GM21576 (cell line): ENCODE measurements around the gene CEP290.
A peak's percentile ranks its signal among the peaks of the same experiment; 100 is the strongest.
"Not testable (repeated sequence)": the region's sequence is repeated elsewhere in the genome, so short reads cannot be mapped to it uniquely, and the experiment has no call there.

Source experiments
- ATAC-seq: cut with Tn5 transposase; IDR thresholded peaks from one replicate; pipeline ENCODE4 v1.9.1; 2021; ENCODE audit warnings: mild to moderate bottlenecking, moderate library complexity; ENCODE audit not compliant: unreplicated experiment

The CEP290 gene

DNA sequence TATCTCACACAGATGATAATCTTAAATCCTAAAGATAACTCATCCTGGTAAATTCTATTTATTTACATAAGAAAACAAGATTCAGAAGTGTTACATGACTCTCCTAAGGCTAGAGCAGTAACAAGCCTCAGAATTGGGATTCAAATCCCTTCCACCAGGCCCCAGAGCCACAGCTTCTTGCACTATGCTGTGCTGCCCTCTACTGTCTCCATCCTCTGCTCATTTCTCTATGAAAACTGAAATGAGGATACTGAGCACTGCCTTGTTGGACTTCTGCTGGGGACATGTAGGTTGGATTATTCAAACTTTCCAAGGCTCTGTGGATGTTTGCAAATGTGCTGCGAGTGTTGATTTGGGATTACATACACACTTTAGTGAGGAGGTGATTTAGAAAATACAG is 89.2 kb downstream of the CEP290 start:
- ATAC-seq, result peak; percentile 85

DNA sequence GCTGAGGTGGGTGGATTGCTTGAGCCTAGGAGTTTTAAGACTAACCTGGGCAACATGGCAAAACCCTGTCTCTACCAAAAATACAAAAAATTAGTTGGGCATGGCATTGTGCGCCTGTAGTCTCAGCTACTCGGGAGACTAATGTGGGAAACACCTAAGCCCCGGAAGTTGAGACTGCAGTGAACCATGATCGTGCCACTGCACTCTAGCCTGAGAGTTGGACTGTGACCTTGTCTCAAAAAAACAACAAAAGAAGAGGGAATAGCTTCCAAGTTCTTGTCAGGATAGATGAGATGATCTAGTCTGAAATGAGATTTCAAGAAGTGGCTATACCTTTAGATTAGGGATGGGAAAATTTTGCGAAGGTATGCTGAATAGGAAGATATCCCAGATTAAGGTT is 97.9 kb downstream of the CEP290 start:
- no peak for ATAC-seq

DNA sequence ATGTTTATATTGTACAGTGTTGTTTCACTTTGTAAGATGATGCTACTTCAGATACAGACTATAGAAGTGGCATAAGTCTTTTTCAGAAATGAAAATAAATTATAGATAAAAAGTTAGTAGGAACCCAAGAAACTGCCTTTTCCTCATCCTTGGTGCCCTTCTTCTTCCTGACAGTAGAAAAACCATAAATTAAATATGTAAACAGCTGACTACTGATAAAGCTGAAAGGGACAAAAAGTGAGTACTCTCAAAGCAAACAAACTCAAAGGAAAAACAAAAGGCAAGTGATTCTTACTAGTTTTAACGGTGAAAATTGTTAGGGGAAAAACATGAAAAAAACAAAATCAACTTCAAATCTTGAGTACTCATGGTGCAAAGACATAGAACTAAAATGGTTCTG is 104.1 kb downstream of the CEP290 start:
- no peak for ATAC-seq

DNA sequence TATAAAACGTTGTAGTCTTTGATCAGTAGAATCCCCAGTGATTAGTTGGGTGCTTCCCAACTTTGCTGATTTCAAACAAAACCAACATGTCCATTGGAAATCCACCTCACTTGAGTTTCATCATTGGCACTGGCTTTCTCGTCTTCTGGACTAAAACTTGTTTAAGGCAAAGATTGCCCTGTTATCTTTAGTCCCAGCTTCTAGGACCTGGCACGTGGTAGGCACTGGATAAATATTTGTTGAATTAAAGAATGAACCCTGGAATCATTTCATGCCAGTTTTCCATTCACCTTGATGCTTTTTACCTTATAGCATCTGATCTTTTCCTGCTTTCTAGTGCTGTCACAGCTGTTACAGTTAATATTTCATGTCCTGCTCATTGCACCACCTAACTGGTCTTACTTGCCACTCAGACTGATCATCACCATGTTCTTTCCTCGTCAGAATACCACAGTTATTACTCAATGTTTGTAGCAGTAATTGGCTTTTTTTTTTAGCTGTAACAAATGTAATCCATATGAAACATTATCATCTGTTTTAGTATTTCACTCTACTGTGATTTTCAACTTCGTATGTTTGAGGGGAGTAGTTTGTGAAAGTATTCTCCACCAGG is 105.4 kb downstream of the CEP290 start:
- no peak for ATAC-seq

DNA sequence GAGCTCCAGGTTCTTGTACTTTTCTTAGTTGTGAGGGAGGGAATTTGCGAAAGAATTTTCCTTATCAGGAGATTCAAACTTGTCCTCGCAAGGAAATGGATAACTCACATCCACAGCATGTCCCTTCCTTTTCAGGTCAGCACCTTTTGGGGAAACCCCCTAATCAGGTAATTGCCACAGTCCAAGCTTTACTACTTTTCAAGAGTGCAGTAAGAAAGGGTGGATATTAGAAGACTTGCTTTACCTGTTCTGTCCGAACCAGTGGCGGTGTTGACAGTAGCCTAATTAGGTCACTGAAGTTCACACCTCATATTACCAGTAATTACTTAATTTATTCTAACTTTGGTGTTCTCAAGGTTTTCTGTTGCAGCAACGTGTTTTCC is 106.0 kb downstream of the CEP290 start:
- ATAC-seq, result peak; percentile 20

DNA sequence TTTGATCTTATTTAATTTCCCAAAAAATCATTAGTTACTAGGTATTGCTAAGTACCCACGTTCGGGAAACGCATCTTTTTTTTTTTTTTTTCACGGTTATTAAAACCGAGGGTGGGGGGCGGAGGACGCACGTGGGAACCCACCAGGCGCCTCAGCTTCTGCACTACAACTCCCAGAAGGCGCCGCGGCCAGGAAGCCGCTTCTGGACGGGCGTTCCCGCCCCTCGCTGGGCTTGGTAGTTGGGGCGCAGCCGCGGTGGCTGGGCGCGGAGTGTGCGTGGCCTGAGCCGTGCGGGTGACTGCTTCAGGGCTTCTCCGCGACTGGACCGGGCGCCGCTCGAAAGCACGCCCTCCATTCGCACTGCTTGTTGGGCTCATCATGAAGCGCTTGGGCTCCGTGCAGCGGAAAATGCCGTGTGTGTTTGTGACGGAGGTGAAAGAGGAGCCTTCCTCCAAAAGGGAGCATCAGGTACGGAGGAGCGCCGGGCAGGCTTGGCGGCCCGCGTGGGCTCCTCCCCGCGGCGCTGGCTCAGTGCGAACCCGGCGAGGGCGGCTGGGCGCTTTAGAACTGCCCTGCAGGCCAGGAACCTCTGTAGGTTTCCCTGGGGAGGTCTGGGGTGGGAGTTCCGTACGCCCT is 106.5 kb downstream of the CEP290 start:
- ATAC-seq, result peak; percentile 100

DNA sequence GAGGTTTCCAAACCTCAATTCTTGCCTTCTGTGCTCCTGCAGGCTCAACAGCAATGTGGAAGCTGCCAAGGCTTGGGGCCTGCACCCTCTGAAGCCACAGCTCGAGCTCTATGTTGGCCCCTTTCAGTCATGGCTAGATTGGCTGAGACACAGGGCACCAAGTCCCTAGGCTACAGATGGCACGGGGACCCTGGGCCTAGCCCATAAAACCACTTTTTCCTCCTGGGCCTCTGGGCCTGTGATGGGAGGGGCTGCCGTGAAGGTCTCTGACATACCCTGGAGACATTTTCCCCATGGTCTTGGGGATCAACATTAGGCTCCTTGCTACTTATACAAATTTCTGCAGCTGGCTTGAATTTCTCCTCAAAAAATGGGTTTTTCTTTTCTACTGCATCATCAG is 110.7 kb downstream of the CEP290 start:
- not testable (repeated sequence) for ATAC-seq

DNA sequence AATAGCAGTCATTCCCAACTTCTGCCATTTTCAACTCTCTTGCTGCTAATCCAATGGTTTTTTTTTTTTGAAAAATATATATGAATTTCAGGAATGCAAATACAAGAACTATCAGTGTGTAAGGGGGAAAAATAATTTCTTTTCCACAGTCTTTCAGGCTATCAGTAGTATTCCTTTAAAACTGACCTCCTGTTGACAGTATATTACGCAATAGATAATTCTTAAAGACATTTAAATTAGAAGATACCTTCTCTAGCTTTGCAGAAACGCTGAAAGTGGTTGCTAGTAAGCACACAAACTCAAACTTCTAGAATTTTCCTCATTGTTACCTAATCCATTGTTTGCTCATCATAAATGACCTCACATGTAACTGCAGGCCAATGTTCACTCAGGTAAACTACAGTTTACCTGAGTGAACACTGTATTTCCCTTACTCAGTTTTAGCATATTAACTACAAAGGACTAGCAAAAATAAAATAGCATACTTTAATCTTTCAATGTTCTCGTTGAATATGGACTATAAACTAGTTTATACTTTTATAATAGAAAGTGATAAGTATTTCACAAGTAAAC is 112.7 kb downstream of the CEP290 start, which contains the start of gene C12orf50:
C12orf50 (minus strand) TSS at position 309 of the 573 bp plus-strand sequence. CDS start 2,439 bp downstream, outside the sequence.
- no peak for ATAC-seq

DNA sequence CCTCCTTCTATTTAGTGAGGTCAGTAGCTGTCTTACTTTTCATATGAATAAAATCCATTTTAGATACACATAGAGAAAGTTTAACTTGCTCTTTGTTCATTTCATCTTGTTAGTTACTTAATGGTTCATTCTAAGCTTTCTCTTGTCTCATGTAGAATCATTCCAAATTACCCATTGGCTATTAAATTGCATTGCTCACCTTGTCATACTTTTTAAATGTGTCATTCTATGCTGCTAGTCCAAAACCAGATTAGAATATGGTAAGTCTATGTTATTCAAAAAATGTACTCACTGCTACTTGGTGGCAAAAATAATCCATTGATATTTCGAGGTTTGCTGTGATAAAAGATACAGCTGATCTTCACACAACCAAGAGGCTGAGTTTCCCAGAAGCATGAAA is 115.7 kb downstream of the CEP290 start:
- no peak for ATAC-seq

DNA sequence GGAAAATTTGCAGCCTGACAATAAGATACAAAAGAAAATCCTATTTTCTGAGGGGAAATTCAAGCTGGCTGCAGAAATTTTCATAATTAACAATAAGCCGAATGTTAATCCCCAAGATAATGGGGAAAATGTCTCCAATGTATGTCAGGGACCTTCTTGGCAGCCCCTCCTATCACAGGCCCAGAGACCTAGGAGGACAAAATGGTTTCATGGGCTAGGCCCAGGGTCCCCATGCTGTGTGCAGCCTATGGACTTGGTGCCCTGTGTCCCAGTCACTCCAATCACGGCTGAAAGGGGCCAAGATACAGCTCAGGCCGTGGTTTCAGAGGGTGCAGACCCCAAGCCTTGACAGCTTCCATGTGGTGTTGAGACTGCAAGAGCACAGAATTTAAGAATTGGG is 123.9 kb downstream of the CEP290 start:
- ATAC-seq, result no peak

DNA sequence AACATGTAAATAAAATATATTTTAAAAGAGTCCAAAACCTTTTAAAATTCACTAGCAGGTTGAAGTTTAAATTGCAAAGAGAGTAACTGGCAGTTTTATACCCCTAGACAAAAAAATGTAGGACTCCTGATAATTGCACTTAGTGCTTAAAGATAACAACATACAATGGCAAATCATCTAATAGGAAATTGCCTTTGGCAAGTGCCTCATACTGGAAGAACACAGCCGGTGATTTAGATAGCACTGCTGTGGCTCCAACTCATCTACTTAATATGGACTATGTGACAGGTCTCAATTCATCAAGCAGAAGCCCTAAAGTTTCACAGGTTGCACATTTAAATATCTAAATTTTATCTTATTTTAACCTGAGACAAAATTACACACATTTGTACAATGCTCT is 126.1 kb downstream of the CEP290 start:
- ATAC-seq, result no peak

DNA sequence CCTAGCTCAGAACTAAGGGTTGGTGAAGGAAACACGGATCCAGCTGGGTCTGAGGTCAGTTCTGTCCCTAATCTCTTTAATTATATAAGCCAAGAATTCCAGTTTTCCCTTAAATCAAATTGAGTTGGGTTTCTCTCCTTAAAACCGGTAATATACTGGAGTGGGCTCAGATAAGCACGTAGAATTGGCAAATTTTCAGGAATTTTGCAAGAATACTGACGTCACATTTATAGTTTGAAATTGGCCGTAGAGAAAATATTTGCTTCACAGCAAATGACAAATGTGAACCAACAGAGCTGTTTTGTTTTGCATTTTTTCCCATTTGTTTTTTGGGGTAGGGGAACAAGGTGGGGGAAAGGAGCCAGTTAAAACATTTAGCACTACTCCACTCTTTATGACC is 130.1 kb downstream of the CEP290 start:
- no peak for ATAC-seq

DNA sequence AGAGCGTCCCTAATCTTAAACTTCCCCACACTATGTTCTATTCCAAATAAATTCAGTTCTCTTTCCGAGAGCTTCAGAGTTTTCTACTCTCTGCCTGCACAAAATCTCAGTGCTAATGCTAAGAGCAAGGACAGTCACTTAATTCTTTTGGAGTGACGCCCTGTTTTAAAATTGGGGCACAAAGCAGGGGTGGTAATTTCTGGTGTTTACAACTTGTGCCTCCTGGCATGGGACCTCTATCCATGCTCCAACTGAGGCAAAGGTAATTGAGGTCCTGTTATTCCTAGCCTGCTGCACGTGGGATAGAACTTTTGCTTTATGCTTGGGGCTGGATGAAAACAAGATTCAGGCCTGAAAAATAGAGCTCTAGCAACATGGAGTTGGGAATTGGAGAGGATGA is 135.5 kb downstream of the CEP290 start:
- ATAC-seq, result no peak

DNA sequence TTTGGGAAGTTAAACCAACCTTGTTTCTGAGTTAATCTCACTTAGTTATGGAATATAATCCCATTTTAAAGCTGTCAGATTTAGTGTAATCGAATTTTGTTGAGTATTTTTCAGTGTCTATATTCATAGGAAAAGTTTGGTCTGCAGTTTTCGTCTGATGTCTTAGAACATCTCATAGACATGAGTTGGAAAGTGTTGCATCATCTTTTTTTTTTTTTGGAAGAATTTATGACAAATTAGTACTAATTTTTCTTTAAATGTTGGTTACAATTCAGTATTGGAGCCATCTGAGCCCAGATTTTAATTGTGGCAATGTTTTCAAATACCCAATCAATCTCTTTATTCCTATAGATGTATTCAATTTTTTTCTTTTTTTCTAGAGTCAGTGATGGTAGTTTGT is 140.6 kb downstream of the CEP290 start:
- ATAC-seq, result no peak
